Ishikawa (cell line): ENCODE data around the gene PCCB.

ENCODE experiments used
- FOXM1 ChIP-seq: IDR thresholded peaks from 2 replicates; pipeline ENCODE4 v1.6.1; 2012; ENCODE audit warnings: low read depth, borderline replicate concordance
- RAD21 ChIP-seq: IDR thresholded peaks from 2 replicates; pipeline ENCODE4 v1.6.1; 2012; ENCODE audit warnings: low read depth
- YY1 ChIP-seq: IDR thresholded peaks from 2 replicates; pipeline ENCODE4 v1.6.1; 2012; ENCODE audit warnings: low read depth
- TF ChIP-seq, protein P1 (sequence below): IDR thresholded peaks from 2 replicates; pipeline ENCODE4 v1.6.1; 2012; ENCODE audit warnings: low read depth, mild to moderate bottlenecking

DNA sequence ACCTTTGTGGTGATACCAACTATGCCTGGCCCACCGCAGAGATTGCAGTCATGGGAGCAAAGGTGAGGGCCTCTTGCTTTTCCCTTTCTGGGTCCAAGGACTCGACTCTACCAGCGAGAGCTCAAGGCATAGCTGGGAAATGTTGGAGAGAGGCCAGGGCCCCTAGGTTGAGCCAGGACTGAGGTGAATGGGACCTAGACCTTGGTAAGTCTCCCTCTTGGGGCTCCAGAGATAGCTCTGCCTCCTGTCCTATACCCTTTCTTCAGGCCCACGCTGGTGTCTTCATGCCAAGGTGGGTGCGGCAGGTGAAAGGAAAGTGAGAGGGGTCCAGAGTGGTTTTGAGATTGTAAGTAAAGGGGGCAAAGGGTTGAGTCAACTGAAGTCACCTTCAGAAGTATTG lies 77.5 kb downstream of the PCCB start:
- no peak for TF ChIP-seq RAD21
- TF ChIP-seq YY1 = no peak
- no peak for TF ChIP-seq FOXM1
- TF ChIP-seq, protein P1, sequence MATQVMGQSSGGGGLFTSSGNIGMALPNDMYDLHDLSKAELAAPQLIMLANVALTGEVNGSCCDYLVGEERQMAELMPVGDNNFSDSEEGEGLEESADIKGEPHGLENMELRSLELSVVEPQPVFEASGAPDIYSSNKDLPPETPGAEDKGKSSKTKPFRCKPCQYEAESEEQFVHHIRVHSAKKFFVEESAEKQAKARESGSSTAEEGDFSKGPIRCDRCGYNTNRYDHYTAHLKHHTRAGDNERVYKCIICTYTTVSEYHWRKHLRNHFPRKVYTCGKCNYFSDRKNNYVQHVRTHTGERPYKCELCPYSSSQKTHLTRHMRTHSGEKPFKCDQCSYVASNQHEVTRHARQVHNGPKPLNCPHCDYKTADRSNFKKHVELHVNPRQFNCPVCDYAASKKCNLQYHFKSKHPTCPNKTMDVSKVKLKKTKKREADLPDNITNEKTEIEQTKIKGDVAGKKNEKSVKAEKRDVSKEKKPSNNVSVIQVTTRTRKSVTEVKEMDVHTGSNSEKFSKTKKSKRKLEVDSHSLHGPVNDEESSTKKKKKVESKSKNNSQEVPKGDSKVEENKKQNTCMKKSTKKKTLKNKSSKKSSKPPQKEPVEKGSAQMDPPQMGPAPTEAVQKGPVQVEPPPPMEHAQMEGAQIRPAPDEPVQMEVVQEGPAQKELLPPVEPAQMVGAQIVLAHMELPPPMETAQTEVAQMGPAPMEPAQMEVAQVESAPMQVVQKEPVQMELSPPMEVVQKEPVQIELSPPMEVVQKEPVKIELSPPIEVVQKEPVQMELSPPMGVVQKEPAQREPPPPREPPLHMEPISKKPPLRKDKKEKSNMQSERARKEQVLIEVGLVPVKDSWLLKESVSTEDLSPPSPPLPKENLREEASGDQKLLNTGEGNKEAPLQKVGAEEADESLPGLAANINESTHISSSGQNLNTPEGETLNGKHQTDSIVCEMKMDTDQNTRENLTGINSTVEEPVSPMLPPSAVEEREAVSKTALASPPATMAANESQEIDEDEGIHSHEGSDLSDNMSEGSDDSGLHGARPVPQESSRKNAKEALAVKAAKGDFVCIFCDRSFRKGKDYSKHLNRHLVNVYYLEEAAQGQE = no peak
